Motor neuron (in vitro differentiated cells): ENCODE data around the gene CEACAM6. TPM values are rescaled to one million over a fixed set of nuclear protein-coding genes. Genes with fewer than 3 reads are reported as not detected.
A peak's percentile ranks its signal among the peaks of the same experiment; 100 is the strongest.
"Not testable (repeated sequence)": the region's sequence is repeated elsewhere in the genome, so short reads cannot be mapped to it uniquely, and the experiment has no call there.

Experiments
- ATAC-seq, 8 experiments: fragments of 200-7000 bp; cut with Tn5 transposase; replicated peaks in 6 of 8; 2 replicates each; pipeline ENCODE4 v1.8.0; 2021; ENCODE audit warnings: mild to moderate bottlenecking in 8 of 8, moderate library complexity in 8 of 8
- H3K27ac ChIP-seq, 2 donors: fragments of 250-450 bp; sonication (Bioruptor Pico); 2 replicates each; pipeline ENCODE4 v1.9.0; 2021; ENCODE audit warnings: antibody characterized with exemption in 2 of 2, mild to moderate bottlenecking in 2 of 2, moderate library complexity in 1 of 2
- H3K4me1 ChIP-seq, 2 donors: fragments of 250-450 bp; sonication (Bioruptor Pico); replicated peaks in 1 of 2; 2 replicates each; pipeline ENCODE4 v1.6.1; 2021; ENCODE audit warnings: antibody characterized with exemption in 2 of 2, mild to moderate bottlenecking in 2 of 2, moderate library complexity in 1 of 2
- H3K4me3 ChIP-seq, 5 donors: fragments of 250-450 bp; sonication (Bioruptor Pico); 2 replicates each; pipeline ENCODE4 v1.9.0; 2021; ENCODE audit warnings: antibody characterized with exemption in 5 of 5, mild to moderate bottlenecking in 5 of 5, moderate library complexity in 4 of 5
- WGBS, 10 experiments: fragments of 450-650 bp; shearing (Covaris generic); methylation state at CpG; one replicate each; pipeline ENCODE4 v1.0.0; 2022; 5-methylcytosine and 5-hydroxymethylcytosine counted together
- in situ Hi-C, 9 experiments: fragments of 400-800 bp; cut with MboI; loops; one replicate each; pipeline ENCODE4 v1.15.0; 2021; ENCODE audit warnings: low sequenced_read_pairs in 9 of 9, low pct_unique_long_range_greater_than_20kb in 2 of 9; ENCODE audit not compliant: unreplicated experiment in 9 of 9
- total RNA-seq, 8 experiments: library from RNA; unstranded; fragments of 300-600 nt; gene quantifications; 2 replicates each; pipeline versions ENCODE4 v1.2.3 to v1.2.4, GENCODE V29; 2022

The CEACAM6 gene
- total RNA-seq, 8 experiments from 2014 or later: 0.05 to 0.56 (median 0.14) TPM; not detected in 3

DNA sequence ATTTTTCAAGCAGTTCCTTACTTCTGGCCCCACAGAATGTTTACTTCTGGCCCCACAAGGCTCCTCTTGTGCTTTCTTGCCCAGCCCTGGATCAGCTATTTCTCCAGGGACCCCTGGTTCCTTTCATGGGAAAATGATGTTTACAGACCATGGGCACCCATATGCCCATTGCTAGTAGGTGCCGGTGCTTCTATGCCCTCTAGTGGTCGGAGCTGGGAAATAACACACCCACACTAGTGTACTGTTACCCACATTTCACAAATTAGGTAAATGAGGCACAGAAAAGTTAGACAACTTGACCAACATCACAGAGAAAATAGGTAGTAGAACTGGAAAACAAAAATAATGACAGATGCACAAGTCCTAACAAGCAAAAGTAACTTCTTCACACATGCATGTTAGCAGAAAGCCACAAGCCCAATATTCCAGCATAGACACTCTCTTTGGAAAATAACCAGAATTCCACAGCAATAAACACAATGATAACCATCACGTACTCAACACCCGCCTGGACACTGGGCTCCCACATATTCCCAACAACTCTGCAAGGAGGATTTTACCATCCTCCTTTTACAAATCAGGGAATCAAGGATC, 1.3 kb upstream of the CEACAM6 start:
- Histone ChIP-seq H3K27ac (no peak overlapping the region), H3K4me3 (no peak overlapping the region), H3K4me1 (no peaks in the 10 kb centered on the region)
- in situ Hi-C loops: no loop called here
- WGBS, 10 experiments: 0 to 17% (median 5%) methylated on average over 1 to 3 of the region's 4 CpGs; no CpG with 5 or more reads in 2 of the 10 experiments
- peak in 3 of 8 experiments; percentile 41 to 75 (median 71) for ATAC-seq

DNA sequence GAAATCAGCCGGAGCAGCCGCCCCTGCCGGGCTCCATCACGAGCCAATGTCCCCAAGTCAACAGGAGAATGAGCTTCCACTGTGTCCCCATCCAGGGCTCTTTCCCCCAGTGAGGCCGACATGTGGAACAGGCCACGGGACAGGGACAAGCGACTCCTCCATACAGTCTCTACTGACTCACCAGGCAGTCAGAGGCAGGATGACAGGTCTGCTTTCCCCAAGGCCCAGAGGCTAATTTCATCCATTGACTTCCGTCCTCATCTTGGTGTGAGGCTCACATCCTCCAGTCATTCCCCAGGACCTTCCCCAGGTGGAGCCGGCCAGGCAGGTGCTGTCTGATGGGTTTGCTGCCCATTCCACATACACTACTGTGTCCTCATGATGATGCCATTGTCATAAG, 3.5 kb downstream of the CEACAM6 start:
- WGBS, 10 experiments: 0 to 50% (median 30%) methylated on average over 1 to 5 of the region's 9 CpGs; no CpG with 5 or more reads in 5 of the 10 experiments
- H3K4me1 ChIP-seq: no peaks in the 10 kb centered on the region
- ATAC-seq: no peak
- no peak overlapping the region for H3K27ac ChIP-seq
- in situ Hi-C loops: no loop called here
- no peak overlapping the region for H3K4me3 ChIP-seq

DNA sequence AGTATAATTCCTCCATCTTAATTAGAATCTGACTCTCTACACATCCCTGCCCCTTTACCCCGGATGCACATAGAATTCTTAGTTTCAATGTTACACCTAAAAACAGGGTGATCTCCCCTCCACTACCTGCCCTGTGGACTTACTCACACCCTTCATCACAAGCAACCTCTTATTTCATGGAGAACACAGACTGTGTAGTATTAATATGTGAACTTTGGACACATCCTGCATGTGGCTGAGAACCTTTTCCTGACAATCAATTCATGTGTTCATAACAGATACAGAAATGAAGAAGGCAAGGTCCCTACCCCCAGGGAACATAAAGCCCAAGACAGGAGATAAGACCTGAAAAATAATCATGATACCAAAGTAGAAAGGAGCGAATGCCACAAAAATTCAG, 11.8 kb downstream of the CEACAM6 start:
- WGBS, 10 experiments: 0 to 78% (median 60%) methylated on average over 1 to 2 of the region's 2 CpGs; no CpG with 5 or more reads in 3 of the 10 experiments
- ATAC-seq: no peak
- Histone ChIP-seq H3K4me1 (no peaks in the 10 kb centered on the region), H3K27ac (no peak overlapping the region), H3K4me3 (no peak overlapping the region)
- in situ Hi-C loops: no loop called here

DNA sequence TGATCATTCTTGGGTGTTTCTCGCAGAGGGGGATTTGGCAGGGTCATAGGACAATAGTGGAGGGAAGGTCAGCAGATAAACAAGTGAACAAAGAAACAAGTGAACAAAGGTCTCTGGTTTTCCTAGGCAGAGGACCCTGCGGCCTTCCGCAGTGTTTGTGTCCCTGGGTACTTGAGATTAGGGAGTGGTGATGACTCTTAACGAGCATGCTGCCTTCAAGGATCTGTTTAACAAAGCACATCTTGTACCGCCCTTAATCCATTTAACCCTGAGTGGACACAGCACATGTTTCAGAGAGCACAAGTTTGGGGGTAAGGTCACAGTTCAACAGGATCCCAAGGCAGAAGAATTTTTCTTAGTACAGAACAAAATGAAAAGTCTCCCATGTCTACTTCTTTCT, 12.8 kb downstream of the CEACAM6 start:
- in situ Hi-C loops, ATAC-seq, H3K27ac ChIP-seq, H3K4me1 ChIP-seq, H3K4me3 ChIP-seq: not testable (repeated sequence)
- 0 to 30% (median 14%) methylated on average over 1 to 2 of the region's 5 CpGs; no CpG with 5 or more reads in 6 of the 10 experiments for WGBS, 10 experiments

DNA sequence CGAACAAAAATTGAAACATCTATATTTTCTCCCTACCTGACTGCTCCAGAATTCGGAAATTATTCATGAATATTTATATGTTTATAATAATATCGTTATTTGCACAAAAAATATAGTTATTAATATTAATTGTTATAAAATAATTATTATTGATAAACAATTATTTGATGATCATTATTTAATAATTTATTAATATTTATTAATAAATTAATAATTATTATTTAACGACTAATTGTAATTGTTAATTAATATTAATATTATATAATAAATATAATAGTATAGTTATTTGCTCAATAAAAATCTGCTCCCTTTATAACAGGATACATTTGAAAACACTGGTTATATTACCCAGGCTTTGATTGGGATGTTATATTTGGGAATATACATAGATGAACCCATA, 14.3 kb downstream of the CEACAM6 start:
- Histone ChIP-seq H3K4me3 (no peak overlapping the region), H3K27ac (no peak overlapping the region), H3K4me1 (no peaks in the 10 kb centered on the region)
- no peak for ATAC-seq
- WGBS, 10 experiments: 44 to 91% (median 62%) methylated on average over 3 to 4 of the region's 4 CpGs
- in situ Hi-C loops: no loop called here

DNA sequence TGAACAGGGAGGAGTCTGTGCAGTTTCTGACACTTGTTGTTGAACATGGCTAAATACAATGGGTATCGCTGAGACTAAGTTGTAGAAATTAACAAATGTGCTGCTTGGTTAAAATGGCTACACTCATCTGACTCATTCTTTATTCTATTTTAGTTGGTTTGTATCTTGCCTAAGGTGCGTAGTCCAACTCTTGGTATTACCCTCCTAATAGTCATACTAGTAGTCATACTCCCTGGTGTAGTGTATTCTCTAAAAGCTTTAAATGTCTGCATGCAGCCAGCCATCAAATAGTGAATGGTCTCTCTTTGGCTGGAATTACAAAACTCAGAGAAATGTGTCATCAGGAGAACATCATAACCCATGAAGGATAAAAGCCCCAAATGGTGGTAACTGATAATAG, 16.1 kb downstream of the CEACAM6 start:
- Histone ChIP-seq H3K27ac (no peak overlapping the region), H3K4me1 (no peaks in the 10 kb centered on the region), H3K4me3 (no peak overlapping the region)
- 33 to 85% (median 65%) methylated on average over 1 to 2 of the region's 2 CpGs; no CpG with 5 or more reads in 2 of the 10 experiments for WGBS, 10 experiments
- in situ Hi-C loops: no loop called here
- no peak for ATAC-seq

DNA sequence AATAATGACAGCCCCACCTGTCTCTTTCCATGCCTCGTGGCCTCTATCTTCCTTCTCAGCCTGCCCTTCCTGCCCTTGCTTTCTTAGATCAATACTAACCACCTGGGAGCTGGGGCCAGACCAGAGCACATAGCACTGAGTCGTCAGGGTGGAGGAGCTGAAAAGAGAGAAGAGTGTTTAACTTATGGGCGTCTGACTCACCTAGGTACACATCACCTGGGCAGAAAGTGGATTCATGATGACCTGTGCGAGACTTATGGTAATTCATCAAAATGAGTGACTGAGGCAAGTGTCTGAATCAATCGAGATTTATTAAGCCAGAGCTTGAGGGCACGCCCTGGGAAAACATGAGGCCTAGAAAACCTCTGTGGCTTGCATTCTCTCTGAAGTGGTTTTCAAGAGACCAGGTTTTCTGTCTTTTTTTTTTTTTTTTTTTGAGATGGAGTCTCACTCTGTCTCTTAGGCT, 19.2 kb downstream of the CEACAM6 start:
- no peak overlapping the region for H3K27ac ChIP-seq
- peak in 1 of 8 experiments; percentile 54 for ATAC-seq
- H3K4me1 ChIP-seq: no peaks in the 10 kb centered on the region
- 0 to 75% (median 31%) methylated on average over 1 to 6 of the region's 6 CpGs for WGBS, 10 experiments
- no peak overlapping the region for H3K4me3 ChIP-seq
- in situ Hi-C loops: no loop called here

DNA sequence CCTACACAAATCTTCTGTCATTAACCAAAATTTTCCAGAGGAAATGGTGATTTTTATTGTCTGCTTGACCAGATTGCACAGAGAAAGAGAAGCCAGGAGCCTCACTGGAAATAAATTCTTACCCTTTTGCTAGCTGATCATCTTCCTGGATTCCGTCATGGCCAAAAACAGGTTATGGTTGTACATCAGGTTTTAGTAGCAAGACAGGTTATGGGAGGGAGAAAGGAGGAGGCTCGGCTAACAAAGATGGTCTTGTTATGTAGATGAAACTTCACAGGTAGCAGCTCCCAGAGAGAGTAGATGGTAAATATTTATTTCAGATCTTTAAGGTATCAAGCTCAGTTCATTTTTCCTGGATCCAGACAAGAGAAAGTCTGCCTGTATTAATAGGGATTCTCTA, 21.4 kb downstream of the CEACAM6 start:
- WGBS, 10 experiments: 0 to 88% (median 30%) methylated on average over 1 to 2 of the region's 2 CpGs; no CpG with 5 or more reads in 1 of the 10 experiments
- in situ Hi-C loops: no loop called here
- Histone ChIP-seq H3K27ac (no peak overlapping the region), H3K4me3 (no peak overlapping the region), H3K4me1 (no peaks in the 10 kb centered on the region)
- ATAC-seq: no peak

DNA sequence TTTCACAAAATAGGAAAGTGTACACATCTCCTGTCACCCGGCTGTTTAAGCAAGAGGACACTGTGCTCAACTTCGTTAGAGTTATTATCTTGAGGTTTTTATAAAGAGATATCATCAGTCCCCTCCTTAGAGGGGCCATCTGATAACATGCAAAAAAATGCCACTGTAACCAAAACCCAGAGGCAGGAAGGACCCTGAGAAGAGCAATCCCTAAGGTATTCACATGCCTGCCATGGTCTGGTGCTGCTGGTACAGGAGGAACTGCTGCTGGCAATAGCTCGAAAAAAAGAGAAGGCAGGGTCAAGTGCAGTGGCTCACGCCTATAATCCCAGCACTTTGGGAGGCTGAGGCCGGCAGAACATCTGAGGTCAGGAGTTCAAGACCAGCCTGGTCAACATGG, 28.3 kb downstream of the CEACAM6 start:
- H3K4me3 ChIP-seq: no peak overlapping the region
- no peak overlapping the region for H3K27ac ChIP-seq
- ATAC-seq: no peak
- 10 to 50% (median 25%) methylated on average over 1 to 4 of the region's 5 CpGs; no CpG with 5 or more reads in 3 of the 10 experiments for WGBS, 10 experiments
- no peaks in the 10 kb centered on the region for H3K4me1 ChIP-seq
- in situ Hi-C loops: no loop called here

DNA sequence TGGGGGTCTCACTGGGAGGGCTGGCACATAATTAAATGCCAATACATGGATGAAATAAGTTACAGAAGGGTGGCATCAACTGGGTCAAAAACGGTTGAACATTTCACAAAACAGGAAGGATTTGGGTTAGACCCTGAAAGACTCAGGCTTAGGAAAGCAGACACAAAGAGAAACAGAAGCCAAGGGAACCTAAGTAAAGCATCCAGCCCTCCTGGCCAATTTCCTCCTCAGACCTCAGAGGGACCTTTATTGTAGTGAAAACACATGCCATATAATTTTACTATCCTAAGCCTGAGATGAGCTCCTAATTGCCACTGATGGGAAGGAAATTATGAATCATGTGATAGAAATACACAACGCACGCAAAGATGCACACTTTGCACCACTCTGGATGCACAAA, 29.0 kb downstream of the CEACAM6 start:
- in situ Hi-C loops: no loop called here
- H3K4me1 ChIP-seq: no peaks in the 10 kb centered on the region
- H3K27ac ChIP-seq: no peak overlapping the region
- no peak overlapping the region for H3K4me3 ChIP-seq
- 8 to 100% (median 58%) methylated on average over 2 to 3 of the region's 3 CpGs; no CpG with 5 or more reads in 5 of the 10 experiments for WGBS, 10 experiments
- ATAC-seq: no peak

DNA sequence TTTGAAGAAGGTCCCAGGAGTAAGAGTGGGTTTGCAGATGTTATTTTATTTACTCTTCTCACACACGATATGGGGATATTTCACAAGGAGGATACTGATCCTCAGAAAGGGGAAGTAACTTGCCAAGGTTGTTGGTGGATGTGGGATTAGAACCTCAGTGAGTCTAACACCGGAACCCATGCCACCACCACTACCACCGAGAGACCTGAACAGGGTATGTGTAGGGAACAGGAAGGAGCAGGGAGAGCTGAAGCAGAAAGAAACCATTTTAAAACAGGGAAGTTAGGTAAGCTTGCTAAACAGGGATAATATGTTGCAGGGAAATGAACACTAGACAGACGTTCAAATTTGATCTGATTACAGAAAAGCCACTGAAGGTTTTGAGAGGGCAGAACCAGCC, 29.4 kb downstream of the CEACAM6 start:
- Histone ChIP-seq H3K27ac (no peak overlapping the region), H3K4me3 (no peak overlapping the region), H3K4me1 (no peaks in the 10 kb centered on the region)
- 0 to 72% (median 20%) methylated on average over 1 to 3 of the region's 4 CpGs; no CpG with 5 or more reads in 3 of the 10 experiments for WGBS, 10 experiments
- no peak for ATAC-seq
- in situ Hi-C loops: no loop called here

DNA sequence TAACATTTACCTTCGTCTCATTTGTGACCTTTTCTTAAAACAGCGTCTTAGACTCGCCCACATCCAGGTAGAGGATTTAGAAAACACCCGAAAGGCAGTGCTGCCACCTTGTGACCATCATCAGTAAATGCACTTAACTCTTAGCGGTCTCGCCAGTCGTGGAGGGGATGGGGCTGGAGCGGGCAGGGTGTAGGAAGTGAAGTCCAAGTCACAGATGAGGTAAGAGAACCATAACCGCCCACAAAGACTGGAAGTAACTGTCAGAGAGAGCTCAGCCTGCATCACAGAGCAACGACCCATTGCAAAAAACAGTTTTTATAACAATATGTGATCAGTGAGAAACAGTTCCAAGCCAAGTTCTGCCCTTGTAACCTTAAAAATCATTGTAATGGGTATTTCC, 30.3 kb downstream of the CEACAM6 start:
- no peak overlapping the region for H3K4me3 ChIP-seq
- in situ Hi-C loops: no loop called here
- peak in 4 of 8 experiments; percentile 33 to 89 (median 74) for ATAC-seq
- no peaks in the 10 kb centered on the region for H3K4me1 ChIP-seq
- WGBS, 10 experiments: 0 to 10% (median 0%) methylated on average over 1 to 10 of the region's 10 CpGs
- no peak overlapping the region for H3K27ac ChIP-seq

DNA sequence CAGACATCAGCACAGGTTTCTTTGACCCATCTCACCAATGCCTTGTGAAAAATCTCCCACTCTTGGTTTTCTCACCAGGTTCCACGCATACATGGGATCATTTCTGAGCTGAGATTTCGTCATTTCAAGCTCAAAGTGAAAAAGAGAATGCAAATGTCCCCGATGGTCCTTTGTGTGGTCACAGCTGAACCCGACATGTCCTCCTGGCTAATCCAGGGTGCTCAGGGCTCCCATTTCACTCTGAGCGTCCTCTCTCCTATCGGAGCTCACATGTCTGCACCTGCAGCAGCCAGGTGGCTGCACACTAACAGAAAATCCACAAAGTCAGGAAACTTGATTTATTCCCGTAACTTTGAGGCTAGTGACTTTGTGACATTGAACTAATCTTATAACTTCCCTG, 31.7 kb downstream of the CEACAM6 start:
- in situ Hi-C loops: no loop called here
- Histone ChIP-seq H3K27ac (no peak overlapping the region), H3K4me1 (no peaks in the 10 kb centered on the region), H3K4me3 (no peak overlapping the region)
- 10 to 41% (median 21%) methylated on average over 3 to 7 of the region's 7 CpGs; no CpG with 5 or more reads in 4 of the 10 experiments for WGBS, 10 experiments
- no peak for ATAC-seq

DNA sequence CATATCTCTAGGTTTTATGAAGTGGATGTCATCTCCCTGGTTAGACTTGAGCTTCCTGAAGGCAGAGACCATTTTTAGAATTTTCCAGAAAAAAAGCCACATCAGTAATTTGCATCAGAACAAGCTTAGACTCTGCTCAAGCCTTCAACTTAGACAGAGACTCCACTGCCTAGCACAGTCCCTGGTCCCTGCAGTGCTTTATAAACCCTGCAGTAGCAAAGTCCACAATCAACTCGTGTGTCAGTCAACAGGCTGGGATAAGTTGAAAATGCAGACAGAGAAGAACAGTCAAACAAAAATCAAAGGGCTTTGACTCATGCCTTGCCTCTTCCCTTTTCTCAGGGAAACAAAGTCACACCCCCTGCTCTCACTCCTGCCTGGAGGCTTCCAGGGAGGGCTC, 33.2 kb downstream of the CEACAM6 start:
- ATAC-seq: not testable (repeated sequence)

More for the DNA sequence above, 33.2 kb downstream of the CEACAM6 start:
- H3K4me1 ChIP-seq, H3K4me3 ChIP-seq, in situ Hi-C loops, H3K27ac ChIP-seq: not testable (repeated sequence)
- no CpG with 5 or more reads among the region's 1 CpG for WGBS, 10 experiments
